GM21737 (cell line): Measurements from ENCODE around the gene CIITA.
"Not testable (repeated sequence)": the region's sequence is repeated elsewhere in the genome, so short reads cannot be mapped to it uniquely, and the experiment has no call there.

ENCODE experiments used
- ATAC-seq: cut with Tn5 transposase; IDR thresholded peaks from one replicate; pipeline ENCODE4 v1.9.1; 2021; ENCODE audit warnings: mild to moderate bottlenecking, moderate library complexity; ENCODE audit not compliant: unreplicated experiment

The CIITA gene

GRCh38 chr16:10876799-10877341 lies at the start of gene CIITA:
Gene CIITA (plus strand): TSS chr16:10877202. CDS start chr16:10877331, 129 bp downstream.
- peak; percentile 42 for ATAC-seq

GRCh38 chr16:10827691-10828341 lies 49.2 kb upstream of the CIITA start:
- no peak for ATAC-seq

GRCh38 chr16:10828851-10829366 lies 48.1 kb upstream of the CIITA start:
- ATAC-seq = no peak

GRCh38 chr16:10829390-10830098 lies 47.5 kb upstream of the CIITA start:
- ATAC-seq = not testable (repeated sequence)

- not testable (repeated sequence) for ATAC-seq
These were observed 46.8 kb upstream of the CIITA start for GRCh38 chr16:10830240-10830639.

- no peak for ATAC-seq
These were observed 44.8 kb upstream of the CIITA start for GRCh38 chr16:10831894-10832886.

GRCh38 chr16:10833271-10833670 lies 43.7 kb upstream of the CIITA start:
- no peak for ATAC-seq

- ATAC-seq = no peak
These were observed 42.9 kb upstream of the CIITA start for GRCh38 chr16:10834130-10834529.

- no peak for ATAC-seq
These were observed 42.2 kb upstream of the CIITA start for GRCh38 chr16:10834766-10835165.

GRCh38 chr16:10835281-10835931 lies 41.6 kb upstream of the CIITA start:
- no peak for ATAC-seq

GRCh38 chr16:10836174-10836853 lies 40.7 kb upstream of the CIITA start:
- no peak for ATAC-seq

- ATAC-seq = no peak
These were observed 38.3 kb upstream of the CIITA start for GRCh38 chr16:10838621-10839278.

GRCh38 chr16:10839279-10839666 lies 37.7 kb upstream of the CIITA start:
- no peak for ATAC-seq

GRCh38 chr16:10840703-10841102 lies 36.3 kb upstream of the CIITA start:
- ATAC-seq = no peak

GRCh38 chr16:10846213-10846998 lies 30.6 kb upstream of the CIITA start:
- ATAC-seq = no peak

GRCh38 chr16:10847176-10847575 lies 29.8 kb upstream of the CIITA start:
- no peak for ATAC-seq

GRCh38 chr16:10849736-10850477 lies 27.1 kb upstream of the CIITA start:
- no peak for ATAC-seq

GRCh38 chr16:10850478-10850850 lies 26.5 kb upstream of the CIITA start:
- ATAC-seq = no peak
